H54 (cell line): ENCODE results near the gene CAPN10.

Experiments used
- DNase-seq: peaks from one replicate; pipeline ENCODE4 v3.0.0; 2011; ENCODE audit warnings: low spot score, mixed read lengths; ENCODE audit not compliant: insufficient read length
- FAIRE-seq: peaks from 3 replicates; lab custom pipeline; 2011; peaks lifted over from hg19 to GRCh38; lab: Jason Lieb, UNC
- POLR2A ChIP-seq: IDR thresholded peaks from 2 replicates; pipeline ENCODE4 v1.6.1; 2011; ENCODE audit warnings: low read depth, mild to moderate bottlenecking, low read length

Gene CAPN10

DNA sequence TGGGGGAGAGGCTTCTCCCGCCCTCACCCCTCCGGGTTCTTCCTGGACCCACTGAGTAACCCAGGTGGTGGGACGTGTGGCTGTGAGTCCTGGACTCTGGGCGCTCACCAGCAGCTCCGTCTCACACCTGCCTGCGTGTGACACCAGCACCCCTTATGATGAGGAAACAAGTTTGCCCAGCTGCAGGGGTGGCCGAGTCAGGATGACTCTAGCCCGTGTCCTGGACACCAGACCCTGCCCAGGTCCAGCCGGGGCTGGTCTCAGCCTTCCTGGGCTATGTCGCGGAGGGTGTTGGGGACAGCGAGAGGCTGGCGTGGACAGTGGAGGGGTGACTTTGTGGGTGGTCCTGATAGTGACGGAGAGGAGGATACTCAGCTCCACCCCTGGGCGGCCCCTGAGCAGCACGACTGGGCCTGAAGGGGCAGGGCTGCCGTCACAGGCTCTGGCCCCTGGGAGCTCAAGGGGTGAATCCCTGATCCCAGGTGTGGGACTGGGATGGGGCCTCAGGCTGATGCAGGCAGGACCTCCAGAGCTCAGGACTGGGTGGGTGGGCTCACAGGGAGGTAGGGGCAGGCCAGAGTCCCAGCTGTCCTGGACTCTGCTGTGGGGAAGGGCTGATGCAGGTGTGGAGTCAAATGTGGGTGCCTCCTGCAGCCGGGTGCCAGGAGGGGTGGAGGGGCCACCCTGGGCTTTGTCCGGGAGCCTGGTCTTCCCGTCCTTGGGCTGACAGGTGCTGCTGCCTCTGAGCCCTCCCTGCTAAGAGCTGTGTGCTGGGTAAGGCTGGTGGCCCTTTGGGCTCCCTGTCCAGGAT lies 42.5 kb downstream of the CAPN10 start:
- DNase-seq (no peak), FAIRE-seq (no peak)
- no peak for TF ChIP-seq POLR2A

DNA sequence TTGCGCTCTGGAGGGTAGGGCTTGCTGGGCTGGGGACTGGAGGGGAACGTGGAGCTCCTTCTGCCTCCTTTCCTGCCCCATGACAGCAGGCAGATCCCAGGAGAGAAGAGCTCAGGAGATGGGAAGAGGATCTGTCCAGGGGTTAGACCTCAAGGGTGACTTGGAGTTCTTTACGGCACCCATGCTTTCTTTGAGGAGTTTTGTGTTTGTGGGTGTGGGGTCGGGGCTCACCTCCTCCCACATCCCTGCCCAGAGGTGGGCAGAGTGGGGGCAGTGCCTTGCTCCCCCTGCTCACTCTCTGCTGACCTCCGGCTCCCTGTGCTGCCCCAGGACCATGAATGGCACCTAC lies 43.1 kb downstream of the CAPN10 start:
- TF ChIP-seq POLR2A: no peak
- no peak for DNase-seq
- FAIRE-seq: no peak

DNA sequence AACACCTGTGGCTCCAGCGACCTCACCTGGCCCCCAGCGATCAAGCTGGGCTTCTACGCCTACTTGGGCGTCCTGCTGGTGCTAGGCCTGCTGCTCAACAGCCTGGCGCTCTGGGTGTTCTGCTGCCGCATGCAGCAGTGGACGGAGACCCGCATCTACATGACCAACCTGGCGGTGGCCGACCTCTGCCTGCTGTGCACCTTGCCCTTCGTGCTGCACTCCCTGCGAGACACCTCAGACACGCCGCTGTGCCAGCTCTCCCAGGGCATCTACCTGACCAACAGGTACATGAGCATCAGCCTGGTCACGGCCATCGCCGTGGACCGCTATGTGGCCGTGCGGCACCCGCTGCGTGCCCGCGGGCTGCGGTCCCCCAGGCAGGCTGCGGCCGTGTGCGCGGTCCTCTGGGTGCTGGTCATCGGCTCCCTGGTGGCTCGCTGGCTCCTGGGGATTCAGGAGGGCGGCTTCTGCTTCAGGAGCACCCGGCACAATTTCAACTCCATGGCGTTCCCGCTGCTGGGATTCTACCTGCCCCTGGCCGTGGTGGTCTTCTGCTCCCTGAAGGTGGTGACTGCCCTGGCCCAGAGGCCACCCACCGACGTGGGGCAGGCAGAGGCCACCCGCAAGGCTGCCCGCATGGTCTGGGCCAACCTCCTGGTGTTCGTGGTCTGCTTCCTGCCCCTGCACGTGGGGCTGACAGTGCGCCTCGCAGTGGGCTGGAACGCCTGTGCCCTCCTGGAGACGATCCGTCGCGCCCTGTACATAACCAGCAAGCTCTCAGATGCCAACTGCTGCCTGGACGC lies 43.6 kb downstream of the CAPN10 start:
- FAIRE-seq (no peak), DNase-seq (no peak)
- TF ChIP-seq POLR2A: no peak

DNA sequence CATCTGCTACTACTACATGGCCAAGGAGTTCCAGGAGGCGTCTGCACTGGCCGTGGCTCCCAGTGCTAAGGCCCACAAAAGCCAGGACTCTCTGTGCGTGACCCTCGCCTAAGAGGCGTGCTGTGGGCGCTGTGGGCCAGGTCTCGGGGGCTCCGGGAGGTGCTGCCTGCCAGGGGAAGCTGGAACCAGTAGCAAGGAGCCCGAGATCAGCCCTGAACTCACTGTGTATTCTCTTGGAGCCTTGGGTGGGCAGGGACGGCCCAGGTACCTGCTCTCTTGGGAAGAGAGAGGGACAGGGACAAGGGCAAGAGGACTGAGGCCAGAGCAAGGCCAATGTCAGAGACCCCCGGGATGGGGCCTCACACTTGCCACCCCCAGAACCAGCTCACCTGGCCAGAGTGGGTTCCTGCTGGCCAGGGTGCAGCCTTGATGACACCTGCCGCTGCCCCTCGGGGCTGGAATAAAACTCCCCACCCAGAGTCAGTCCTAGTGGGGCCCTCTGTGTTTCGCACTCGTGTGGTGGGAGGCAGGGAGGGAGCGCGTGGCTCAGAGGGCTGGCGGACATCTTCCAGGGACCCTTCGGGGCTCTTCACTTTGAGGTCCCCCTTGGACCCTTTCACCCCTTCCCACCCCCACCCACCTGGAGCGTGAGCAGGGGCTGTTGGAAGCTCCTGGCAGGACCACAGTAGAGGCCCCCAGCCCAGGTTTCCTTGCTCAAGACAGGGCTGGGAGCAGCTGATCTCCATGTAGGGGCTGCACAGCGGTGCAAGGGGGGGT lies 44.4 kb downstream of the CAPN10 start:
- FAIRE-seq (no peak), DNase-seq (no peak)
- no peak for TF ChIP-seq POLR2A

DNA sequence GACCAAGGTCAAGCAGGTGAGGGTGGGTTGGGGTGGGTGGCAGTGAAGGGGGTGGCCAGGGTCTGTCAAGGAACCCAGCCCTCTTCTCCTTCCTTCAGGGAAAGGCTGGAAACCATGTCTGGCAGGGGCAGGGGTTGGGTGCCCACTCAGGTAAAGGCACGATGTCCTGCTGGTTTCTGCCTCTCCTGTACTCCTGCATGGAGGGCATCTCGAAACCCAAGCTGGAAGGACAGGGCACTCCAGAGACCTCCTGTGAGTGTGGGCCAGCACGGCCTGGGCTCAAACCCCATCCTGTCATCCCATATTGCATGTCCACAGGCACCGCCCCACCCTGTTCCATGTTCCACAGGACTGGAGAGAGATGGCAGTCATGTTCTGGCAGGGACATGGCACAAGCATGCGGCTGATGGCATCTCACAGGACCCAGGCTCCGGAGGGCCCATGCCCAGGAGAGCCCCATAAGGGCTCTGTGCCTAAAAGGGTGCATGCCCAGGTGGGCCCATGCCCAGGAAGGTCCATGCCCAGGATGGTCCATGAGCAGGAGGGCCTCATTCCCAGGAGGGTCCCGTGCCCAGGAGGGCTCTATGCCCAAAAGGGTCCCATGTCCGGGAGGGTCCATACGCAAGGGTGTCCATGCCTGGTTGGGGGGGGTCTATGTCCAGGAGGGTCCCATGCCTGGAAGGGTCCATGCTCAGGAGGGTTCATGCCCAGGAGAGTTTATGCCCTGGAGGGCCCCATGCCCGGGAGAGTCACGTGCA lies 45.2 kb downstream of the CAPN10 start:
- no peak for FAIRE-seq
- no peak for TF ChIP-seq POLR2A
- DNase-seq: no peak

DNA sequence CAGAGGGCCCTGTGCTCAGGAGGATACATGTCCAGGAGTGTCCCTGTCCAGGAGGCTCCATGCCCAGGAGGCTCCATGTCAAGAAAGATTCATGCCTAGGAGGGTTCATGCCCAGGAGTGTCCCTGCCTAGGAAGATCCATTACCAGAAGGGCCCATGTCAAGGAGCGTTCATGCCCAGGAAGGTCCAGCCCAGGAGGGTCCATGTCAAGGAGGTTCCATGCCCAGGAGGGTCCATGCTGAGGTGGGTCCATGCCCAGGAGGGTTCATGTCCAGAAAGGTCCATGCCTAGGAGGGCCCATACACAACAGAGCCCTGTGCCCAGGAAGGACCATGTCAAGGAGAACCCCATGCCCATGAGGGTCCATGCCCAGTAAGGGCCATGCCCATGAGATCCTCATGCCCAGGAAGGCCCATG lies 45.8 kb downstream of the CAPN10 start:
- TF ChIP-seq POLR2A: no peak
- FAIRE-seq: no peak
- DNase-seq: no peak

DNA sequence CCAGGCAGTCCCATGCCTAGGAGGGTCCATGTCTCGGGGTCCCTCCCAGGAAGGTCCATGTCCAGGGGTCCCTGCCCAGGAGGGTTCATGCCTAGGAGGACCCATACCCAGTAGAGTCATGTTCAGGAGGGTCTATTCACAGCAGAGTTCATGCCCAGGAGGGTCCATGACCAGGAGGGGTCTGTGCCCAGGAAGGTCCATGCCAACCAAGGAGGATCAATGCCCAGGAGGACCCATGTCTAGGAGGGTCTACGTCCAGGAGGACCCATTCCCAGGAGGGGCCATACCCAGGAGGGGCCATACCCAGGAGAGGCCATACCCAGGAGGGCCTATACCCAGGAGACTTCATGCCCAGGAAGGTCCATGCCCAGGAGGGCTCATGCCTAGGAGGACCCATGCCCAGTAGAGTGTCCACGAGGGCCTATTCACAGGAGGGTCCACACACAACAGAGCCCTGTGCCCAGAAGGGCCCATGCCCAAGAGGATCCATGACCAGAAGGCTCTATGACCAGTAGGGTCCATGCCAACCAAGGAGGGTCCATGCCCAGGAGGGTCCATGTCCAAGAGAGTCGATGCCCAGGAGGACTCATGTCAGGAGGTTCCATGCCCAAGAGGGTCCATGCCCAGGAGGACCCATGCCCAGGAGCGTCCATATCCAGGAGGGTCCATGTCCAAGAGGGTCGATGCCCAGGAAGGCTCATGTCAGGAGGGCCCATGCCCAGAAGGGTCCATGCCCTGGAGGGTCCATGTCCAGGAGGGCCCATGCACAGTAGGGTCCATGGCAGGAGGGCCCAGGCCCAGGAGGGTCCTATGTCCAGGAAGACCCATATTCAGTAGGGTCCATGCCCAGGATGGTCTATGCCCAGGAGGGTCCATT lies 48.8 kb downstream of the CAPN10 start:
- DNase-seq (no peak), FAIRE-seq (no peak)
- TF ChIP-seq POLR2A: no peak

DNA sequence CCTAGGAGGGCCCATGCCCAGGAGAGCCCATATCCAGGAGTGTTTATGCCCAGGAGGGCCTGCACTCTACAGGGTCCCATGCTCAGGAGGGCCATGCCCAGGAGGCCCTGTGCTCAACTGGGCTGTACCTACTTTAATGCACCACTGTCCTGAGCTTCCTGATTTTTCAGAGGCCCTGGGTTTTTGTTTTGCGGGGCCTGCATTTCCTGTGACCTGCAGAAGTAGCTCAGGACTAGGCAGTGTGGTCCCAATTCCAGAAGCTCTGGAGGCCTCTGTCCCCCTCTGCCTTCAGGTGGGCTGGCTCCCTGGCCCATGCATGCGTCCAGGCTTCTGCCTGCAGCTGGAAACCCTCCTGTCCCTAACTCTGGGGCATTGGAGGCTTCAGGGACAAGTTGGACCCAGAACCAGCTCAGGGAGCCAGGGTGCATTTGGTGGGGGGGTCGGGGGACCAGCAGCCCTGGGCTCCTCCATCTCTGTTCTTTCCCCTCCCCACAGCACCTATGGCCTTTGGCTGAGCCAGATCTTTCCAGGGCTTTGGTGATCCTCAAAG lies 49.5 kb downstream of the CAPN10 start:
- DNase-seq: no peak
- no peak for TF ChIP-seq POLR2A
- no peak for FAIRE-seq

DNA sequence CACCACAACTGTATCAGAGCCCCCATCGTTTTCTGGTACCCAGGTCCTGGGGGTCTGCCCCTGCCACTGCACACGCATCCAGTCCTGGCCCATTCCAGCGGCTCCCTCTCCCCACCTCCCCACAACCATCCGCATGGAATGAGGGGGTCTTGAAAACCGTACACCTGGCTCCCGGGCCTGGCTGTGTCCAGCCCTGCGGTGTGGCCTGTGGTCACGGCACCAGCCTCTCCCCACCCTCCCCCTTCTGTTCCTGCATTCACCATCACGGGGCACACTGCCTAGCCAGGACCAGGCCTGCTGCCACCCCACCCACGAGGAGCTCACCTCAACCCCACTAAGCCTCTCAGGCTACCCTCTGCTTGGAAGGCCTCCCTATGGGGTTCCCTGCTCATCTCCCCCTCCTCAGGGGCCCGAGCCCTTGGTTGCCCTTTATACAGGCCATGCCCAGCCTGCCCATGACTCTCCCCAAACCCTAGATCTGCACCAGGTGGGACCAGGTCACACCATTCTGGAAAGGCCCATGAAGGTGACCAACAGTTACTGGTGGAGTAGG lies 50.1 kb downstream of the CAPN10 start:
- DNase-seq: no peak
- no peak for TF ChIP-seq POLR2A
- FAIRE-seq: no peak

DNA sequence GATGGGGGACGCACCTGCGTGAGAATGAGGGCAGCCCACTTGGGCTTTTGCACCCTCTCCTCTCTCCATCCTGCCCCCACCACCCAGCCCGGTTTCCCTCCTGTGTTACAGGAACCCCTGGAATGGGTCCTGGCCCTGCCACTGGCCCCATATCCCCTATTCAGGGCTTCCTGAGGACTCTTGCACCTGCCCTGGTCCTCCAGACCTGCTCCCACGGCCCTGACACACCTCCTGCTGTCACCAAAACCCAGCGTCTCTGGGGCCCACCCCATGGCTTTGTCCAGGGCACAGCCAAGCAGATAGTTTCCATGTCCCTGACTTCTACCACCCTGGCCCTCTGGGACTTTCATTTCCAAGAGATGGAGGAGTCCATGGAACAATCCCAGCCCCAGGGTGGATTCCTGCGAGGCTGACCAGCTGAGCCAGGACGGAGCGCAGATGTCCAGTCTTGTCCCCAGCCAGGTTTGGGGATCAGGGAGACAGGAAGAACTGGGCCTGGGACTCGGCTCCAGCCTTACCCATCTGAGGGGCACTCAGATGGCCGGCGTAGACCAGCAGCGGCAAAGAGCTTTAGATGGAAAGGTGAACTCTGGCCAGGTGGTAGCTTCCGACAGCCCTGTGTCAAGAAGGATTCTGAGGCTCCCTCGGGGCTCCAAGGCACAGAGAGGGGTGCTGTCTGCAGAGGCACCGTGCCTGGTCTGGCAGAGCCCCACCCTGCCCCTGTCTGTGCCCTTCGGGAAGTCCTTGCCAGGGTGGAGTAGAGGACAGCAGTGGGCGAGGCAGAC lies 50.8 kb downstream of the CAPN10 start:
- DNase-seq (no peak), FAIRE-seq (no peak)
- TF ChIP-seq POLR2A: no peak

DNA sequence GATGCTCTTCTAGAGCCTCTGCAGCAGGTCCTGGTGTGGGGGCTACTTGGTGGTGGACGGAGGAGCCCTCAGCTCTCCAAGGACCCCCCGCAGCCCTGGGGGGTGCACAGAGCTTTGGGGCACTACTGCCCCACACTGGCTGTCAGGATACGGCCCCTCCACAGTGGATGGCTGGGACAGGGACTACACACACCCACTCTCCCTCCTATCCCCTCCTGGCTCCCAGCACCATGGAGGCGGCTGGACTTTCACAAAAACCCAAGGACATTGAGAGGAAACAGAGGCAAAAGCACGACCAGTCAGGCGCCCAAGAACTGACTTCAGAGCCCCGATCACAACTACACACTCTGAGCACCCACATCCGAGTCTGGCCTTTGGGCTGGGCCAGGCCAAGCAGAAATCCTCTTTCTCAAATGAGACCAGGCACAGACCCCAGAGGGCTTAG lies 51.4 kb downstream of the CAPN10 start:
- TF ChIP-seq POLR2A: no peak
- DNase-seq (no peak), FAIRE-seq (no peak)
